Cardiac atrium fibroblast (primary cell): ENCODE measurements around the gene FCRL6. TPM values are rescaled to one million over a fixed set of nuclear protein-coding genes. Genes with fewer than 3 reads are reported as not detected.

ENCODE experiments used
- total RNA-seq: library from RNA; depleted of rRNA; stranded (reverse); fragments of >200 nt; gene quantifications from 2 replicates; pipeline ENCODE4 v1.2.3, GENCODE V29; 2015

Gene FCRL6, protein sequence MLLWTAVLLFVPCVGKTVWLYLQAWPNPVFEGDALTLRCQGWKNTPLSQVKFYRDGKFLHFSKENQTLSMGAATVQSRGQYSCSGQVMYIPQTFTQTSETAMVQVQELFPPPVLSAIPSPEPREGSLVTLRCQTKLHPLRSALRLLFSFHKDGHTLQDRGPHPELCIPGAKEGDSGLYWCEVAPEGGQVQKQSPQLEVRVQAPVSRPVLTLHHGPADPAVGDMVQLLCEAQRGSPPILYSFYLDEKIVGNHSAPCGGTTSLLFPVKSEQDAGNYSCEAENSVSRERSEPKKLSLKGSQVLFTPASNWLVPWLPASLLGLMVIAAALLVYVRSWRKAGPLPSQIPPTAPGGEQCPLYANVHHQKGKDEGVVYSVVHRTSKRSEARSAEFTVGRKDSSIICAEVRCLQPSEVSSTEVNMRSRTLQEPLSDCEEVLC
- total RNA-seq, result not detected in 2 replicates

DNA sequence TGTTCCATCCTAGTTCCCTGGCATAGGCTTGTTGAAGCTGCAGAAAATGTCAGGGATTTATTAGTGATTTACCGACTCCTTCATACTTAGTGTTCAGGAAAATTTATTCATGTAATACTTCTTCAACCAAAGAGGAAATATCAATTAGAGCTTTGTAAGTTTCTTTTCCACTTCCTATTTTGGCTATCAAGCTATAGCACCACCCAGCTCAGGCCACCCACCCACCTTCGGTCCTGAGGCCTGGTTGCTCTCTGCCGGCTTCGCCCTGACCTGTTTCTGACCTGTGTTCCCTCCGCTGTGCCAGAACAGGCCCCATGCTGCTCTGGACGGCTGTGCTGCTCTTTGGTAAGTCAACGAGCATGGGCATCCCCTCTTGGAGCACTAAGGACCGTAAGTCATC, at the start of gene FCRL6:
Gene FCRL6 (plus strand): TSS at position 250 of the 400 bp plus-strand sequence. CDS start 65 bp downstream, at position 315.

DNA sequence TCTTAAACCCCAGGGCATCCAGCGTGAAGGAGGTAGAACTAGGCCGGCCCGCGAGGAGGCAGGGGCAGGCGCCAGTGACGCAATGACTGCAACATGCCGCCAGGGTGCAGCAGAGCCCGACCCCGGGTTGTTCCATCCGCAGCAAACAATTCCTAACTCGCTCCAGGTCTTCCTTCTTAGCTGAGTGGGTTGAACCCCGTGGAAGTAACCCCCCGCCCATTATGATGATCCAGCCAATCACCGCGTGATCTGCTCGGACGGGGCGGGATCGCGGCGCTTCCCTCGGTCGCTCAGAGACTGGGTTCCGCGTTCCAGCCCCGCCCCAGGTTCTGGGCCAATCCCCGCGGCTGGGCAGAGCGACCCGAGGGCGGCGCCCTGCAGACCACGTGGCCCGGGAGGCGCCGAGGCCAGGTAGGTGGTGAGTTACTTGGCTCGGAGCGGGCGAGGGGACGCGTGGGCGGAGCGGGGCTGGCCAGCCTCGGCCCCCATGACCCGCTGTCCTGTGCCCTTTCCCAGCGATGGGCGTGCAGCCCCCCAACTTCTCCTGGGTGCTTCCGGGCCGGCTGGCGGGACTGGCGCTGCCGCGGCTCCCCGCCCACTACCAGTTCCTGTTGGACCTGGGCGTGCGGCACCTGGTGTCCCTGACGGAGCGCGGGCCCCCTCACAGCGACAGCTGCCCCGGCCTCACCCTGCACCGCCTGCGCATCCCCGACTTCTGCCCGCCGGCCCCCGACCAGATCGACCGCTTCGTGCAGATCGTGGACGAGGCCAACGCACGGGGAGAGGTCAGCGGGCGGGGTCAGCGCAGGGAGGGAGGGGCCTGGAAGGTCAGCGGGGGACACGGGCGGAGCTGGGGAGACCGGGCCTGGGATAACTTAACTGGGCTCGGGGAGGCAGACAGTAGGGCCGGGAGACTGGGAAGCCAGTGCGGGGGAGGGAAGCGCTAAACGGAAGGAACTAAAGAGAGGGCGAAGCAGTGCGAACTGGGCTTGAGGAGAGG, 21.3 kb upstream of the FCRL6 start, which contains the start of gene DUSP23:
Gene DUSP23 (plus strand): TSS at position 380 of the 1,000 bp plus-strand sequence. CDS start 139 bp downstream, at position 519.

DNA sequence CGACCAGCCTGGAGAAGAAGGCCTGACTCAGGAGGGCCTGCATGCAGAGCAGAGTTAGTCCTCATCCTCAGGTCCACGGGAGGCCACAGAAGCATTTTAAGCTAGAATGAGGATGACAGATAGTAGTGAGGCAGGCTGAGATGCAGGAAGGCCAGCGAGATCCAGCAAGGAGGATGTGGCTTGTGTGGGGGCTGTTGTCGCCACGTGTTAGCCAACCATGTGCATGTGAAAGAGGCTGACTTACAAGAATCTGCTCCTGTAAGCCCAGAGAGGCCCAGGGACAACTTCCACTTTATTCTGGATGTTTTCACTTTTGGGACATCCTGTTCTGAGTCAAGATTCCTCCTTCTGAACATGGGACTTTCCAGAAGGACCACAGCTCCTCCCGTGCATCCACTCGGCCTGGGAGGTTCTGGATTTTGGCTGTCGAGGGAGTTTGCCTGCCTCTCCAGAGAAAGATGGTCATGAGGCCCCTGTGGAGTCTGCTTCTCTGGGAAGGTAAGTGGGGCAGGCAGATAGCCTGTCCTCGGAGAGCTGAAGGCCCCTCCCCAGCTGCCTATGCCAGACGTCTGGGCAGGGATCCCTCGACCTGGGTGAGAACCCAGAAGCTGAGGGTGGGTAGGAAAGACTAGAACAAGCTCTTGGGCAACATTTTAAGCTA, 24.4 kb downstream of the FCRL6 start, which contains the start of gene SLAMF8:
Gene SLAMF8 (plus strand): TSS at position 433 of the 661 bp plus-strand sequence. CDS start 26 bp downstream, at position 459.

DNA sequence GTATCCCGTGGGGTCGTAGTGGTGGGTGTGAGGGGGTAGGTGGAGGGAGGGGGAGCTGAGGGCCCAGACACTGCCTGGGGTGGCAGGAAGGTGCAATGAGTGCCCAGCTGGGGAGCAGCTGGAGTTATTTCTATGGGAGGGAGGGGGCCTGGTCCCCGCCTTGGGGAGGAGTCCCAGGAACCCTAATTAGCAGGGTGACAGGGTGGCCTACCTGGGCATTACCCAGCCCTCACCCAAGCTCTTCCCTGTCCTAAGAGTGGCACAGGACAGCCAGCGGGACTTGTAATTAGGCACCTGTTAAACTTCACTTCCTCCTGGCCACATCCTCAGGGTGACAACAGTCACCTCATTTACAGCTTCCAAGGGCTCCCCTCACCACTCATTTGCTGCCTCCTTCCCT, 60.4 kb downstream of the FCRL6 start, which contains the start of gene VSIG8:
Gene VSIG8 (minus strand): TSS at position 101 of the 400 bp plus-strand sequence. CDS start 136 bp downstream, outside the sequence.

Other genes with a start within 250 kb of the FCRL6 start
- gene APCS, start 214.5 kb upstream of the FCRL6 start, total RNA-seq, result not detected in 2 replicates
- gene CRP, start 87.8 kb upstream of the FCRL6 start, total RNA-seq, result not detected in 2 replicates
- gene DUSP23, start 21.4 kb upstream of the FCRL6 start, total RNA-seq, result 48.0 and 53.8 TPM in 2 replicates
- gene SLAMF8, start 24.5 kb downstream of the FCRL6 start, total RNA-seq, result not detected in 2 replicates
- gene VSIG8, start 60.3 kb downstream of the FCRL6 start, total RNA-seq, result not detected in 2 replicates
- not detected in 2 replicates for gene CFAP45, start 97.8 kb downstream of the FCRL6 start, total RNA-seq
- 446 and 509 TPM in 2 replicates for gene TAGLN2, start 123.1 kb downstream of the FCRL6 start, total RNA-seq
- gene IGSF9, start 143.3 kb downstream of the FCRL6 start, total RNA-seq, result 0.16 TPM in 1 of 2 replicates, not detected in the other
- gene SLAMF9, start 151.9 kb downstream of the FCRL6 start, total RNA-seq, result not detected in 2 replicates
- 1.4 and 3.1 TPM in 2 replicates for gene PIGM, start 229.6 kb downstream of the FCRL6 start, total RNA-seq